OCI-LY1 (cell line): ENCODE results near the gene TSC22D2.

Experiments used
- CTCF ChIP-seq: fragments of 200-600 bp; sonication (generic), shearing (Covaris generic); IDR thresholded peaks from 2 replicates; pipeline ENCODE4 v1.5.1; 2017; ENCODE audit warnings: mild to moderate bottlenecking, antibody characterized with exemption, low read length, moderate library complexity, mixed read lengths
- EZH2 ChIP-seq: fragments of 200-600 bp; sonication (generic), shearing (Covaris generic); IDR thresholded peaks from 2 replicates; pipeline ENCODE4 v1.8.0; 2017; ENCODE audit warnings: borderline replicate concordance, mixed run types, mild to moderate bottlenecking, antibody characterized with exemption, low read length, moderate library complexity, mixed read lengths

GRCh38 chr3:150497956-150498355 is 89.9 kb downstream of the TSC22D2 start:
- TF ChIP-seq CTCF (no peak), EZH2 (no peak)
